Dedifferentiated amniotic fluid mesenchymal stem cell (primary cell): ENCODE measurements around the gene THRB.
"Not testable (repeated sequence)": the region's sequence is repeated elsewhere in the genome, so short reads cannot be mapped to it uniquely, and the experiment has no call there.

Experiments used
- DNase-seq: peaks from one replicate; pipeline ENCODE4 v3.0.0-alpha.2; 2016; ENCODE audit errors: extremely low spot score

THRB gene

GRCh38 chr3:24100696-24101402 is 393.8 kb downstream of the THRB start:
- DNase-seq = no peak

DNA sequence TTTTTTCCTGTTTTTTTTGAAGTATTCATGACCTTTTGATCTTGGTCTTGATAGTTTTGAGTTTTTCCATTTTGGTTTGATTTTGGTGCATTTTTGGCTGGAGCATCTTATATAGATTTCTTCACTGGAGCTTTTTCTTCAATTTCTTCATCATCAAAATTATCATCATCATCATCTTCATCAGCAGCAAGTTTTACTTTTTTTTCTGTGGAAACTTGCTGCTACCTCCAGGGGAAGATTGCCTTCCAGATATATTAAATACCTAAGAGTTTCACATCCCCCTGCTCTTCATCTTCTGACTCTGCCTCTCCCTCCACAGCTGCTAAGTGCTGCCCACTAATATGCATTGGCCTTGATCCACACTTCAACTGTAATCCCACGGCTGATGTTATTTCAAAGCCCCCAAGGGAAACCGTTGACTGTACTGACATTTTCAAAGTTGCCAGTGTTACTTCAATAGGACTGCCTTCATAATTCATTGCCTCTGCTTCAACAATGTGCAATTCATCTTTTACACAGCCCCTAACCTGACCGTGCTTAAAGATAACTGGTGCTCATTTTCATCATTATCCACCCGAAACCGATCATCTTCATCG is 397.9 kb downstream of the THRB start:
- DNase-seq = no peak

GRCh38 chr3:24096271-24096670 is 398.4 kb downstream of the THRB start:
- peak; percentile 9 for DNase-seq

DNA sequence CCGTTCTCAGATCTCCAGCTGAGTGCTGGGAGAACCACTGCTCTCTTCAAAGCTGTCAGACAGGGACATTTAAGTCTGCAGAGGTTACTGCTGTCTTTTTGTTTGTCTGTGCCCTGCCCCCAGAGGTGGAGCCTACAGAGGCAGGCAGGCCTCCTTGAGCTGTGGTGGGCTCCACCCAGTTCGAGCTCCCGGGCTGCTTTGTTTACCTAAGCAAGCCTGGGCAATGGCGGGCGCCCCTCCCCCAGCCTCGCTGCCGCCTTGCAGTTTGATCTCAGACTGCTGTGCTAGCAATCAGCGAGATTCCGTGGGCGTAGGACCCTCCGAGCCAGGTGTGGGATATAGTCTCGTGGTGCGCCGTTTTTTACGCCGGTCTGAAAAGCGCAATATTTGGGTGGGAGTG is 399.8 kb downstream of the THRB start:
- not testable (repeated sequence) for DNase-seq

DNA sequence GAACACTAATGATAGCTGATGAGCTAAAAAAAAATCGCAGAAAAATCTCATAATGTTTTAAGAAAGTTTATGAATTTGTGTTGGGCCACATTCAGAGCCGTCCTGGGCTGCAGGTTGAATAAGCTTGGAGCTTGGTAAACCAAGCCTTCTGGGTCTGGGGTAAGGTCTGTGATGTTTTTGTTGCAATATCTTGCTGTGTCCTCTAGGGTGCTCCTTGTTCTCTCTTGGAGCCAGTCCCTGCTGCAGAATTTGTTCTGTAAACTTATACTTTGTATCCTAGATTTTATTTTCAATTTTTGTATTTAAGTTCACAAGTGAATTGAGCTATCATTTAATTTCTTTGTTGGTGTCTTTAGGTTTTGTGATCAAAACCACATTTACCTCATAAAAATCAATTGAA is 405.9 kb downstream of the THRB start:
- DNase-seq = no peak

- no peak for DNase-seq
Observed at GRCh38 chr3:24087469-24087868, 407.2 kb downstream of the THRB start.

DNA sequence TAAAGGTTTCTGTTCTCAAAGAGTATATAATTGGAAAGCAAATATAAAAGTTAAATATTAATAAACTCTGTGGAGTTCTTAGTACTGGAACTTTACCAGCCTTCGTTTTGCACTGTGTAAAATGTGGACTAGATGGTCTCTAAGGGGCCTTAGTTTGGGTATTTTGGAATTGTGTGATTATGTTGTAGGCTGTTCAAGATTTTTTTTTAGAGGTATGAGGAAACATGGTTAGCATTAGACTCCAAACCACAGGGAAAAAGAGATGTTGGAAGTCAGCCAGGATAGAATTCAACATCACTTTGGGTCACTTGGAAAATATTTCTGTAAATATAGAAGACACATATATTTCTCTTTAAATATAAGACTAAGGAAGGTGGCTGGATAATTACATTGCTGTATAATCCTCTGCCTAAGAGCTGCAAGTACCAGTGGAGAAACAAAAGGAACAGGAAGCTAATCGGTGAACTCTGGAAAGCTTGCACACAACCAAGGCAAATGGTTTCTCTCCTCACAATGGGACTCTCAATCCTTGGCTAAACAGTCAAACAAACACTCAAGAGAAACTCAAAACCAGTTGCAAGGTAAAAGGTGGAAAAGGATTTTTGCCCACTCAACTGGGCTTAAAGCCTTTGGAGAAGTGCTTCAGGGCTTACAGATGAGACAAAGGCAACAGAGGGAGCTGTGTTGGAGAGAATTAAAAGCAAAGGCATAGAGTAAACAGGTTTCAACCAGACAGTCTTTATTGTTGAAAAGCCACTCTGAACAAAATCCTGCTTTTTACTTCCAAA is 407.8 kb downstream of the THRB start:
- DNase-seq = peak; percentile 60

DNA sequence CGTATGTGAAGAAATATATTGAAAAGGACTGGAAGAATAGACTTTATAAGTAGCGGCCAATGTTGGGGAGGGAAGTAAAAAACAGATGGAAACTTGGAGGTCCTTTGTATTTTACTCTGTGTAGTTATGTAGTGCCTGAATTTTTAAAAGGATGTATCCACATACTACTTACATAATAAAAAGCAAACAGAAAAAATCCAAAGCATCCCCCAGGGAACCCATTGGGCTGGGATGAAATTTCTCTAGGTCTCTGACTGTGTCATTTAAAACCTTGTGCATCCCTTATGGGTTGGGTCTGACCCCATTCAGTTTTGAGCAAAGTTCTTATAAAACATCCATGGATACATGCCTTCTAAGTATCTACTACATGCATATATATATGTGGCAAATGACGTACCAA is 408.4 kb downstream of the THRB start:
- DNase-seq = no peak

- DNase-seq = no peak
Observed at GRCh38 chr3:24072193-24072592, 422.5 kb downstream of the THRB start.

- no peak for DNase-seq
Observed at GRCh38 chr3:24069045-24069444, 425.6 kb downstream of the THRB start.

- DNase-seq = no peak
Observed at GRCh38 chr3:24067483-24067882, 427.2 kb downstream of the THRB start.
